ENCODE results near the gene TEX2. TPM values are rescaled to one million over a fixed set of nuclear protein-coding genes. Genes with fewer than 3 reads are reported as not detected.

The TEX2 gene
- 16.5 and 17.3 TPM in 2 replicates for total RNA-seq

GRCh38 chr17:64263000-64263766 is at the start of gene TEX2:
Gene TEX2 (minus strand): TSS chr17:64263260. CDS start chr17:64214217, 49,043 bp downstream.
- intact Hi-C loops (cut with micrococcal nuclease) = loop anchor here (1.0 to 10.0 kb wide), 4 partner anchors 118 to 244 kb away; partner anchors contain the start of genes CEP95, DDX5, ERN1 and ICAM2

- intact Hi-C loops (cut with micrococcal nuclease) = no loop called here
These were observed 46.6 kb upstream of the TEX2 start for GRCh38 chr17:64309710-64310109.

- intact Hi-C loops (cut with micrococcal nuclease) = no loop called here
These were observed 46.0 kb upstream of the TEX2 start for GRCh38 chr17:64309021-64309420.

GRCh38 chr17:64306850-64307463 is 43.9 kb upstream of the TEX2 start:
- intact Hi-C loops (cut with micrococcal nuclease) = loop anchor here (1.0 kb wide), 1 partner anchor 111 kb away; no protein-coding TSS in a partner anchor

GRCh38 chr17:64304551-64304950 is 41.5 kb upstream of the TEX2 start:
- intact Hi-C loops (cut with micrococcal nuclease) = no loop called here

GRCh38 chr17:64300699-64300965 is 37.6 kb upstream of the TEX2 start:
- intact Hi-C loops (cut with micrococcal nuclease) = no loop called here

GRCh38 chr17:64297467-64298088 is 34.5 kb upstream of the TEX2 start:
- intact Hi-C loops (cut with micrococcal nuclease) = no loop called here

GRCh38 chr17:64296246-64296645 is 33.2 kb upstream of the TEX2 start:
- intact Hi-C loops (cut with micrococcal nuclease) = no loop called here

GRCh38 chr17:64295146-64295545 is 32.1 kb upstream of the TEX2 start:
- intact Hi-C loops (cut with micrococcal nuclease) = no loop called here

GRCh38 chr17:64291268-64291851 is 28.3 kb upstream of the TEX2 start:
- intact Hi-C loops (cut with micrococcal nuclease) = no loop called here

- intact Hi-C loops (cut with micrococcal nuclease) = no loop called here
These were observed 26.7 kb upstream of the TEX2 start for GRCh38 chr17:64289741-64290141.

- intact Hi-C loops (cut with micrococcal nuclease) = loop anchor here (2.0 to 5.0 kb wide), 2 partner anchors 138 to 365 kb away; partner anchors contain the start of gene GH1
These were observed 19.7 kb upstream of the TEX2 start for GRCh38 chr17:64282753-64283080.

GRCh38 chr17:64281962-64282752 is 19.1 kb upstream of the TEX2 start:
- intact Hi-C loops (cut with micrococcal nuclease) = loop anchor here (2.0 to 5.0 kb wide), 2 partner anchors 137 to 365 kb away; partner anchors contain the start of gene GH1

- intact Hi-C loops (cut with micrococcal nuclease) = no loop called here
These were observed 15.6 kb upstream of the TEX2 start for GRCh38 chr17:64278614-64279013.

GRCh38 chr17:64277831-64278562 is 14.9 kb upstream of the TEX2 start:
- intact Hi-C loops (cut with micrococcal nuclease) = no loop called here

- intact Hi-C loops (cut with micrococcal nuclease) = no loop called here
These were observed 14.0 kb upstream of the TEX2 start for GRCh38 chr17:64276961-64277505.

GRCh38 chr17:64275016-64275415 is 12.0 kb upstream of the TEX2 start:
- intact Hi-C loops (cut with micrococcal nuclease) = no loop called here

GRCh38 chr17:64273006-64273405 is 9.9 kb upstream of the TEX2 start:
- intact Hi-C loops (cut with micrococcal nuclease) = no loop called here

- intact Hi-C loops (cut with micrococcal nuclease) = no loop called here
These were observed 7.8 kb upstream of the TEX2 start for GRCh38 chr17:64270885-64271284.
